ENCODE measurements around the gene CACNA1A.

The CACNA1A gene

DNA sequence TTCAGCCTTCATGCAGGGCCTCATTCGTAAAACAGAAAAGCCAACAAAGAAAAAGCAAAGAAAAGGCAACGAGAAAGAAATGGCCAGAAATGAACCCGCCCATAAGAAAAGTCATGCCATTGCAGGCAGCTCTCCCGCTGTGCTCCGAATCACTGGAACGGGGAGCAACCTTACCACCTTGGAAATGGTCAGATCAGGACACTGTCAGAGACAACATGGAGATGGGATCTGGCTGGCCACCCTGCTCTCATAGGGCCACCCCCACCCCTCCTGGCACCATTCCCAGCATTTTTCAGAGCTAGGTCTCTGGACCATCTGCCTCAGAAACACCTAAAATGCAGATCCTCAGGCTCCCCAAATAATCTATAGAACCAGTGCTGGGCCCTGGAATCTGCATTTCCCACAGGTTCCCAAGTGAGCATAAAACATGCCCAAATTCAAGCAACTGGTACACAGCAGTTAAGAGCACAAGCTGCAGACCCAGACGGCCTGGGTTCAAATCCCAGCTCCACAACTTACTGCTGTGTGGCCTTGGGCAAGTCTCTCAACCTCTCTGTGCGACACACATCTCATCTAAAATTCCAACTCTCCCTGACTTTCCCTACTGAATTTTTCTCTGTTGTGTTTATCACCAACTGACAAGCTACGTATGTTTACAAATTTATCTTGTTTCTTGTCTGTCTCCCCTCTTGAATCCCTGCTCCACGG lies 204.5 kb downstream of the CACNA1A start:
- DNase-seq = no peak

DNA sequence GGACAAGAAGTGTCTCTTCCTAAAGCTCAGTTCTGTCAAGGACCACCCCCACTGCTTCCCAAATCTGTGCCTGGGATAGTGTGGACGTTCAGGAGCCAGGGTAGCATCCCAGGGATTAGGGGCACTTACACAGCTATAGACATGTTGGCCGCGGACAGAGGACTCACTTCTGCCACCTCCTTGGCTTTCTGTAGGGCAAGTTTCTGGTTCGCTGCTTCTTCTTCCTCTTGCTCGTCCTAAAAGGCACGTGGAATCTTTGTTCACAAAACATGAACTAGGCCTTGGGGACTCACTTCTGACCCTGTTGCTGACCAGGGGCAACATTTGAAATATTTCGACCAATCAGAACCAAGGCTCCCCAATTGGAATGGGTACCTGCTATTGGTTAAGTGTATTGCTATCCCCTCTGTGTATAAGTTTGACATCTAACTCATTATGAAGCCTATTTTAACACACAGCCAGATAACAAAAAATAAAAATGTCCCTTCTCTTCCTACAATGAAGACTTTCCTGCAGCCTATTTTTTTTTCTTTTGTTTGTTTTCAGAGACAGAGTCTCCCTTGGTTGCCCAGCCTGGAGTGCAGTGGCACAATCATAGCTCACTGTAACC lies 205.8 kb downstream of the CACNA1A start:
- no peak for DNase-seq

DNA sequence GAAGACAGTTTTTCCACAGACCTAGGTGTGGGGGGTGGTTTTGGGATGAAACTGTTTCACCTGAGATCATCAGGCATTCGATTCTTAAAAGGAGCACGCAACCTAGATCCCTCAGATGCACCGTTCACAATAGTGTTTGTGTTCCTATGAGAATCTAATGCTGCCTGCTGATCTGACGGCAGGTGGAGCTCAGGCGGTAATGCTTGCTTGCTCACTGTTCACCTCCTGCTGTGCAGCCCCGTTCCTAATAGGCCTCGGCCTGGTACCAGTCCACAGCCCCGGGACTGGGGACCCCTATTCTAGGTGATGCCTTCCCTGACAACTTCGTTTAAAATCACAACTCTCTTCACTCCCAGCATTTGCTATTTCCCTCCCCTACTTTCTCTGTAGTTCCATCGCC lies 206.4 kb downstream of the CACNA1A start:
- no peak for DNase-seq

DNA sequence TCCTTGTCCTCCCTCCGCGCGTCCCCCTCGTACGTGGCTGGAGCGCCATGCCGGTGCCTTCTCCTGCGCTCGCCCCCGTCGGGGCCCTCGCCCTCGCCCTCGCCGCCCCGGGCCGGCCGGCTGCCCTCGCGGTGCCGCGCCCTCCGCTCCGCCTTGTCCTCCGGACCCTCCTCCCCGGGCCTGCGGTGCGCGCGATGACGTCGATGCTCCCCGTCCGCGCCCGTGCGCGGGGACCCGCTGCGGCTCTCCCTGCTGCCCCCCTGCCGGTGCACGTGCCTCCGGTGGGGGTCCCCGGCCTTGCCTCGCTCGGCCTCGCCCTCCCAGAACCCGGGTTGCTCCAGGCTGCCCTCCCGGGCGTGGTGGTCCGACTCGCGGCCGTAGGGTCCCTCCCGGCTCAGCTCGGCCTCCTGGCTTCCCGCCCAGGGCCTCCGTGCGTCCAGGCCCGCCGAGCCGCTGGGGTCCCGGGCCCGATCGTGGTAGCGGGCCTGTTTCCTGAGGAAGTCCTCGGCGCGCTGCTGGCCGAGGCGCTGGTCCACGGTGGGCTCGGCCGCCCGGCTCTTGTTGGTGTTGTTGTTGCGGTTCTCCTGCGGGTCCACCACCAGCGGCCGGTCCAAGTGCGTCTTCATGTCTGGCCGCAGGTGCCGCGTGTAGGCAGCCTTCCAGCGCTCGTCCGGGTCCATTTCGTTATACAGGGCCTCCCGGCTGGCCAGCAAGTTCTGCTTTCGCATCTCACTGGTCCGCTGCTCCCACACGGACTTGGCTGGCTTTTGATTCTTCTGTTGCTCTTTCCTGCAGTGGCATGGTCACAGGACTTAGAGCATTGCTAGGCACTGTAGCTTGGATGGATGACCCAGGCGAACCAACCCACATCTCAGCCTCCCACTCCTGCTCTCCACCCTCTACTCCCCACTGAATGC lies 207.5 kb downstream of the CACNA1A start:
- no peak for DNase-seq

DNA sequence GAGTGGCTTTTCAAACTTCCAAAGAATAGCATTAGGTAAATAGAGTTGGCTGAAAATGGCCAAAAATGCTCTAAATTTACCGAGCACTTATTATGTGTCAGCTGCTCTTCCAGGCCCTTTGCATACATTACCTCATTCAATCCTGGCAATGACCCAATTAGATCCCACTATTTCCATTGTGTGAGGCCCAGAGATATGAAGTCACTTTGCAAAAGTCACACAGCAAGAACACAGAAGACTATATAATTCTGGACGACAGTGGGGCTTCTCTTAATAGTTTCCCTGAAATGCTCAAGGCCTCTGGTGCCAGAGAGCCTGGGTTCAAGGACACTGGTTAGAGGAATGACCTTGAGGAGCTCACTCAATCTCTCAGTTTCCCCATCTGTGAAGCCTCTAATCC lies 209.3 kb downstream of the CACNA1A start:
- no peak for DNase-seq

DNA sequence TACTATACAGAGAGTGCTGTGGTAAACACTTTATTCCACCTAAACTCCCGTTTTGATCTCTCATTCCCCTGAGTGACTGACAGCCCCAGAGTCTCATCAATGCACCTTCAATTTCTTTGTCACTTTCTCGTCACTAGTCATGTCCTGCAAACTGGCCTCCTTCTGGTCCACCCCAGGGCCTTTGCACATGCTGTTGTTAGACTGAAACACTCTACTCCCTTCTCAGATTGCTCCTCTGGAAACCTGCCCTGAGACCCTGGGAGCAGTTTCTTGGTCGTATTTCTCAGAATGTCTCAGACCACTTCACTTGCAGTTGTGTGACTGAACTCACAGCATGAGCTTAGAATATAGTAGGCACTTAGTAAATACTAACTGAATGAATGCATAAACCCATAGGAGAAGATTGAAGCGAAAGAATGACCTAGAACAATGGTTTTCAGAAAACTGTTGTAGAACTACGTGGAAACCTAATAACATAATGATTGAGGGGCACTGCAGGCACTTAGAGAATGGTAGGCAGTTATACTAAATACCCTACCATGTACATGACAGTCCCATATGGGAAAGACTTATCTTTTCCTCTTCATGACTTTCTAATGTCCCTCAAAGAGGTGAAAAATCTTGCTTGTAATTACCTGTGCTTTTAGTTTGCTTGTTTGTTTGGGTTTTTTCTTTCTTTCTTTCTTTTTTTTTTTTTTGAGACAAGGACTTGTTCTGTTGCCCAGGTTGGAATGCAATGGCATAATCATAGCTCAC lies 211.3 kb downstream of the CACNA1A start:
- DNase-seq = no peak

DNA sequence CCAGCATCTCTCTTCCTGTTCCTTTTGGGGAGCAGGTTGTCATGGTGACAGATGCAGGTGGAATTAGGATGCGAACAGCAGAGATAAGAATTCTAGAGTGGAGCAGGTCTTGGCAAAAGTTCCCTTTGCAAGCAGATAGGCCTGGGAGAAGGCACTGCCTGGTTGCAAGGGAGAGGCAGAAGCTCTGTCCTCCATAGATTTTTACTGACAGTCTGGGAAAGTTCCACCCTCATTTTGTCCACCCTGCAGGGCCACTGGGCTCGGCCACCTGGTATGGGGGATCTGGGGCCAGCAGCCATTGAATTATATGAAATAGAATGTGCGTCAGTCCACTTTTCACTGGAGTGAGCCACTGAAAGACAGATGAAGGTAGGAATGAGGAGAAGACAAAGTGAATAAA lies 214.4 kb downstream of the CACNA1A start:
- DNase-seq = no peak

DNA sequence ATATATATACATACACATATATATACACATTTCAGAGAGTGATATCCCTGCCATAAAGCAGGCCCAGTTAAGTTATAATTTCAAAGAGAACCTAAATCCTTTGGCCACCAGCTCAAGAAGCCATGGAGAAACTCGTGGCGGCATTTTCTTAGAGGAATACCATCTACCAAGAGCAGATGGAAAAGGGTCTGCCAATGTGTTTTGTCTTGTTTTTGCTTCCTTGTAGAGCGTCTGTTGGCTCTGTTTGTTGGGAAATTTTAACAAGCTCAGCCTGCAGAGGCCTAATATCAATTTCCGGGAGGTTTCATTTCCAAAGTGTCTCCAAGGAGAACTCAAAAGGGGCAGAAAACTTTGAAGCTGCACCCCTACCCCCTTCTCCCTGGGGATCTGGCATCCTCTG lies 215.5 kb downstream of the CACNA1A start:
- DNase-seq = no peak

DNA sequence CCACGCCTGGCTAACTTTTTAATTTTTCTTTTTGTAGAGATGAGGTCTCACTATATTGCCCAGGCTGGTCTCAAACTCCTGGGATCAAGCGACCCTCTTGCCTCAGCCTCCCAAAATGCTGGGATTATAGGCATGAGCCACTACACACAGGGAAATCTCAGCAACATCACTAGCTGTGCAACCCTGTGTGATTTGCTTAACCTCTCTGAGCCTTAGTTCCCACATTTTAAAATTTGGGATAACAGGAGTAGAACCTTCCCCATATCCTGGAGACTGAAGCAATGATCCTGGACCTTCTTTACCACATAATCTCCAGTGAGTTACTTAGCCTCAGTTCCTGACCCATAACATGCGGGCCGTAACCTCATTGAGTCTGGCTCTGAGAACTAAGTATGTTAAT lies 217.0 kb downstream of the CACNA1A start:
- DNase-seq = no peak

DNA sequence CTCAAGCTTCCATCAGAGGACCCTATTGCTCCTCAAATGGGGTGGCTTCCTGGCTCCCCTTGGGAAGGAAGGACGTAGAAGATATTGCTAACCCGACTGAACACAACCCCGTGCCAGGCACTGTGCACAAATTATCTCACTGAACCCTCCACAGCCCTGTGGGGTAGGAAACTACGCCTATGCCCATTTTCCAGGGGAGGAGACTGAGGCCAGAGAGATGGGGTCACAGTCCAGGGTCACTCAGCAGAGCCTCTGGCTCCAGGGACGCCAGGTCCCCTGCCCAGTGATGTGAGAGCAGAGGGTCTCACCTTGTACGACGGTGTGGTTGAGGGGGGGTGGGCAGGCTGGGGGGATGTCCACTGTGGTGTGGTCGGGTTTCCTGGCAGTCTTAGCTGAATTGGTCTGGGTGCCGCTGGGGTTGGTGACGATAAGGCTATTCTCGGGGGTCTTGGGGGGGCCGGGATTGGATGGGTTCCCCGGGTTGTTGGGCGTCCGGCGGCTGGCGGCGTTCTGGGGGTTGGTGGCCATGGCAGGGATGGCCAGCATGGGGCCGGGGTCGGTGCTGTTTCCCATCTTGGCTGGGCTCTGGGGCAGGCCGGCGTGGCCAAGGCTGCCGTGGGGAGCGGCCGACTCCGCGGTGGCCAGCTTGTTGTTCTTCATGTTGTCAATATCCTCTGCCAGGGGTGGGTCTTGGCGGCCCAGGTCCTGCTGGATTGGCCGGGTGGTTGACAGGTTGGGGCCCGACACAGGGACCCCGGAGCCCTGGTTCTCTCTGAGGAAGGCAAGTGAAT lies 219.9 kb downstream of the CACNA1A start:
- DNase-seq = no peak

DNA sequence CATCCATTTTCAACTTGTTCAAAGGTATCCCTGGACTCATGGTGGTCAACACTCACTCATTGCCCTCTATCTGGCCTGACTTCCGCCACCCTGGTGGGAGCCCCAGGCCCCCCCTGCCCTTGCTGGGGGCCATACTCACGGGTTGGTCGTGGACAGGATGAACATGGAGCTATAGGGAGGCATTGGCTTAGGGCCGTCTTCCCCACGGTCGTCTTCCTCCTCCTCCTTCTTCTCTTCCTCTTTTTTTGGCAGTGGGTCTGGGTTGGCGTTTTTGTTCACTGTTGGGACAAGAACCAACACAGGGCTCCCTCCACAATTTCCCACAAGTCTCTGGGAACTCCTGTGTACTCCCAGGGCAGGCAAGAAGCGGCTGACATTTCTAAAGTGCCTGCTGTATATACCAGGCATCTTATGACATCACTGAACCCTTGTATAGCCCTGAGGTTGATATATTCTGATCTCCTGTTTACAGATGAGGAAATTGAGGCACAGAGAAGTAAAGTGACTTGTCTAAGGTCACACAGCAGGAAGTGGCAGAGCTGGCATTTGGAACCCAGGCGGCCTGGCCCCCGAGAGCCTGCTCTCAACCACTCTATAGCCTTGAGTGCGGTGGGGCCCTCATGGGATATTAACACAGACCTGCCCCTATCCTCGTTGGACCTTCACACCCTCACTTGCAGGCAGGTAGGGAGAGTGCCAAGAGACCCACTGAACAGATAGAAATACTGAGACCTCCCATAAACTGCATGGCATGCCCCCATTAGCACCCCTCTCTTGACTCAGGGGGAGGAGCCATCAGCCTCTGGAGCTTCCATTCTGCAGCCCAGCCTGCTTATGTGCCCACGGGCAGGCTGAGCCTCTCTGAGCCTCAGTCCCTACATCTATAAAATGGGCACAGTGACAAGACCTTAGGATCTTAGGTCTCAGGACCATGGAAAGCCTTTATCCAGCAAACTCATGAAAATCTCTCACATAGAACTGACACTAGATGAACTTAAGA lies 221.1 kb downstream of the CACNA1A start:
- DNase-seq = no peak

DNA sequence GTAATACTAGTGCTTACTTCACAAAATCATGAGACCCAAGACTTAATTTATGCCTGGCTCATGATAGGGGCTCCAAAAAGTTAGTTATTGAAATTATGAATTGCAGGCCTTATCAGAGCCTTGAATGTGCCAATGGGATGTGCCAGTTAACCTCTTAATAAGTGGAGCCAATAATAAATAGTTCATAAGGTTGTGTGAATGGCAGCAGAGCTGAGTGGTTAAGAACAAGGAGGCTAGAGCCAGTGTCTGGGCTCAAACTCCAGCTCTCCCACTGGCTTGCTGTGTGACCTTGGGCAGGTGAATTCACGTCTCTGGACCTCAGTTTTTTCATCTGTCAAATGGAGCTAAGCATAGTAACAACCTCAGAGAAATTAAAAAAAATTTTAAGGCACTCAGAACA lies 222.4 kb downstream of the CACNA1A start:
- no peak for DNase-seq

DNA sequence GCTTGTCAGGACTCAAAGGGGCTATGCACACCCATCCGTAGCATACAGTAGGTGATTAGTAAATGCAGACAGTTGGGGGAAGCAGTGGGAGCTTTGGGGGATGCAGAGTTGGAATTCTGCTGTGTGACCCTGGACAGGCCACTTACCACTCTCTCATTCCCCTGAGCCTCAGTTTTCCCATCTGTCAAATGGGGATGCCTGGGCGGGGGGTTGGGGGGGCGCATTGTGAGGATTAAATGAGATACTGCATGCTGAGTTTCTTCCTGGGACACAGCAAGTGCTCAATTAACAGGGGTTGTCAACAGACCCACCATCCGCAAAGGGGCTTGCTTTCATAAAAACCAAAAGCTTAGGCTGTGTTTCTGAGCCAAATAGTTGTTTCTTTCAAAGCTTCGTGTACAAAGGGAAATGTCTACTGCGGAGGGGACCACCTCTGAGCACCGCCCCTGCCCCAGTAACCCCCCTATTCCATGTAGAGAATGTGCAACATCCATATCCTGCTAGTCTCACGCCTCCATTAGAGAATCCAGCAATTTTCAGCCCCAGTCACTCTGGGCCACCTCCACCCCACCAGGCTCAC lies 223.7 kb downstream of the CACNA1A start:
- DNase-seq = no peak

DNA sequence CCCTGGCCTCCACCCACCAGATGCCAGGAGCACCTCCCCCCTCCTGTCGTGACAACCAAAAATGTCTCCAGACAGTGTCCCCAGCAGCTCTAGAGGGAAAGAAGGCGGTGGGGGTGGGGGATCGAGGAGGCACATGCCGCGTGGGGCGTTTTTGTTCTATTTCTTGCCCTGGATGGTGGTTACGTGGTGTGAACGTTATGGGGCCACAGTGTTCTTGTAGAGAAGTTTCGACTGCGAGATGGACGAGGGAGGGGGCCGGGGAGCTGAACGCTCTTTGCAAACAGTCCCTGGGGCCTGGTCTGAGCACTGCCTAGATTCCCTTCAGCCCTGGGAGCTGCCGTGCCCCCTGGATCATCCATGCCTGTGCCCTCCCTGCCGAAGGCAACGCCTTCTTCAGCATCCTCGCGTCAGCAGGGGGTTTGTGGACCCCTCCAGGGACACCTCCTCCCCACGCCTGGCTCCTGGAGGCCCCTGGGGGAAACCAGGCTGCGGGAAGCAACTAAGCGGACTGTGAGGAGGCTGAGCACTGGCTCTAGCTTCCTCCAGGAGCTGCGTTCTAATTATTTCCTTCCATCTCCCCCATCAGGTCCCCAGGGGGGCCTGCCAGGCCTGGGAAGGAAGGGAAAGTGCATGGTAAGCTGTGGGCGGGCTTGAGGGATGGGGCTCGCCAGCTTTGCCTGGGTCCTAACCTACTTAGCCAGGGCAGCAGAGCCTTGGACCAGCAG lies 224.6 kb downstream of the CACNA1A start:
- DNase-seq = no peak

DNA sequence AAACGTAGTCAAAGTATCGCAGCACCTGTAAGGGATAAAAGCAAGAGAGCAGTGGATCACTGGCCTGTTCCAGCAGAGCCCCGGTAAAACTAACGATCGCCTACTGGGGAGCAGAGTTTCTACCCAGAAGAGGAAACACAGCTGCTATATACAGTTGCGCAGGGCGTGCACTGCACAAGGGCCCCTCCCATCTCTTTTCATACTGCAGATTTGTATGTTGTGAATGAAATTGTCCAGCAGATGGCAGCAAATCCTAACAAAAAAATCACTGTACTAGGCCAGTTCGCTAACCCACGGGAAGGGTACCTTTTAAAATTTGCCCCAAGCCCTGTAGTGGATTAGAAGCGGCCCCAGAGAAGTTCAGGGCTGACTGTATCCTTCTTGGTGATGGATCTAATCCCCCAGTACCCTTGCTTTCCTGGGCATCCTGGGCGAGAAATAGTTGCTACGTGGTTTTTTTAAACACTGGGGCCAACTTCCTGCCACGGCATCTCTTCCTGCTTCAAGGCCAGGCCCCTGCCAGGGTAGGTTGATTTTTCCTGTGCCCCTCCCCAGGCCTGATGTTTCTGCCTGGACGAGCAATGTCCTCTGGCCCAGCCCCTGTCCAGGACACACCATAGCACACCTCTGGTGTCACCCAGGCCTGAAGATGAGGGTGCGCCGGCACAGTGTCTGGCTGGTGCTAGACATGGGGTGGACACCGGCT lies 229.0 kb downstream of the CACNA1A start:
- peak in 4 of 5 donors; percentile 32 to 86 (median 58) for DNase-seq

DNA sequence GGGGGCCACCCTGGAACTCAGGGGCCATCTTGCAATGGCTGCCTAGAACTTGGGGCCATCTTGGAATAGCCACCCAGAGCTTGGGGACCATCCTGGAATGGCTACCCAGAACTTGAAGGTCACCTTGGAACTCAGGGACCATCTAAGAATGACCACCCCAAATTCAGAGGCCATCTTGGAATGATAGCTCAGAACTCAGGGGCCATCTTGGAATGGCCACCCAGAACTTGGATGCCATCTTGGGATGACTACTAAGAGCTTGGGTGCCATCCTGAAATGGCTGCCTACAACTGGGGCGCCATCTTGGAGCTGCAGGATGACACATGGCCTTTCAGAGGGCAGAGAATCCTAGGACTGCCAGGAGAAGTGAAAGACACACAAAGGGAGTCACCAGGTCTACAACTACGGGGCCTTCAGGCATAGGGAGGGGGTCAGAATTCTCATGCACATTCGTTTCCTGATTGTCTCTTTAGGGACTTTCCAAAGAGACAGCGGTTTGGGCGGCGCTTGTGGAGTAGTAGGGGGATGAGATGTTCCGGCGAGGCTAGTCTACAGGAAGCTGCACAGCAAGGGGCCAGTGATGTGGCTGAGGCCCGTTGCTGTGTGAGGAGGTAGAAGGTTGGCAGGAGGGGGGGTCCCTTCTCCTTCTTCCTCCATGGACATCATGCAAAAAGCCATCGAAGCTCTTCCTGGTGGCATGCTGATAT lies 231.1 kb downstream of the CACNA1A start:
- DNase-seq = peak in 1 of 5 donors; percentile 26

DNA sequence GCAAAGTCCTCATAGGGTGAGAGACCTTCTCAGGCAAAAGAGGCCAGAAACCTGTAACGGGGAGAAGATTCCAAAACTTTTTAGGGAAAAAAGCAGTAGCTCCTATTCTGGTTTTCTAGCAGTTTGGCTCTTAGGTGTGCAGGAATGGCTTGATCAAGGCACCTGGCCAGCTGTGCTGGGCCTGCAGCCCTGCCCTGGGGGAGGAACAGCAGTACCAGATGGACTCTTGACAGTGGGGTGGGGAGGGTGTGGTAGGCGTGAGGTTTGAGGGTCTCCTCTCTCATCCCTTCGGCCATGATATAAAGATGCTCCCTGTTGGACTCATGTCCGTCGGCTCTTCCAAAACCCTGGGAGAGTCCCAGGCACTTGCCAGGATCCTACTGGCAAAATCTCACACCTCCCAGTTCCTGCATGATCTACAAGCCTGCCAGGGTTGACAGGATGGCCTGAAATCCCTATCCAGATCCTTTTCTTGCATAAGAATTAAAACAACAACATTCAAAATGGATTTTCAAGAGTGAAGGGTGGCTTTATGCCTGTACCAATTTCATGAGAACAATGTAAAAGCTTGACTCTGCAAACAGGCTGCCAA lies 235.7 kb downstream of the CACNA1A start:
- no peak for DNase-seq

DNA sequence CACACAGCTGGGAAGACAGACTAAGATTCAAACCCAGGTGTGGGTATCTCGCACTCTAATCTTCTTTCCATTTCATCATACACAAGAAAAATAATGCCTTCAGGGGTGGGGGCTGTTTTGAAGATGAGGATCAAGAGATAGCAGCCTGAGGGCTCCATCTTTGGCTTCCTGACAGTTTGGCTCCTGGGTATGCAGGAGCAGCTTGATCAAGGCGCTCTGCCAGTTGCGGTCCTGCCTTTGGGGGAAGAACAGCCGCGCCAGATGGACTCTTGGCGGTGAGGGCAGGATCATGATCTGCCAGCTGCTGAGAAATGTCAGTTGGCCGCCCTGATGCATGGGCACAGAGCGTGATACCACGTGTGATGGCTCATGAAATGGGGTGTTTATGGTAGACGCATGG lies 236.9 kb downstream of the CACNA1A start:
- DNase-seq = no peak
